IMR-90 (cell line): ENCODE data around the gene THADA. TPM values are rescaled to one million over a fixed set of nuclear protein-coding genes. Genes with fewer than 3 reads are reported as not detected.

Experiments used
- ATAC-seq: fragments of 200-7000 bp; cut with Tn5 transposase; 2 replicates; pipeline ENCODE4 v1.9.1; 2020; ENCODE audit warnings: low read depth, mild to moderate bottlenecking, moderate library complexity
- BruUV-seq: library from RNA; stranded (reverse); fragments of 400-500 nt; replicated peaks from 2 replicates; lab custom pipeline; 2021; lab: Mats Ljungman, UMichigan
- CTCF ChIA-PET: fragments of 300-600 bp; formaldehyde crosslinking; extraction: SDS; loops from one replicate; lab custom pipeline; 2021; ENCODE audit warnings: antibody characterized with exemption; lab: Yijun Ruan, JAX
- POLR2A ChIA-PET: fragments of 300-600 bp; sonication (Branson Sonifier 250); formaldehyde crosslinking; loops from one replicate; lab custom pipeline; 2022; ENCODE audit warnings: antibody characterized with exemption; ENCODE audit not compliant: unreplicated experiment; lab: Charles Lee
- DNase-seq: peaks from one replicate; pipeline ENCODE4 v3.0.0; 2013
- H2AFZ ChIP-seq: replicated peaks from 2 replicates; pipeline ENCODE3; 2013; ENCODE audit warnings: low read length, mild to moderate bottlenecking; ENCODE audit not compliant: poor library complexity
- H2AK5ac ChIP-seq: 2 replicates; pipeline ENCODE4 v1.6.1; 2013; ENCODE audit warnings: low read depth, low read length, inconsistent platforms
- H2AK9ac ChIP-seq: replicated peaks from 2 replicates; pipeline ENCODE3; 2013; ENCODE audit warnings: mild to moderate bottlenecking, low read depth, low read length, moderate library complexity; ENCODE audit not compliant: poor library complexity
- H2BK120ac ChIP-seq: 2 replicates; pipeline ENCODE4 v1.6.1; 2013; ENCODE audit warnings: low read depth, low read length, inconsistent platforms
- H2BK15ac ChIP-seq: 3 replicates; pipeline ENCODE4 v1.6.1; 2013; ENCODE audit warnings: low read depth, low read length, inconsistent platforms
- H2BK20ac ChIP-seq: 2 replicates; pipeline ENCODE4 v1.6.1; 2013; ENCODE audit warnings: low read depth, mild to moderate bottlenecking, inconsistent platforms, low read length, moderate library complexity
- H2BK5ac ChIP-seq: 2 replicates; pipeline ENCODE4 v1.6.1; 2013; ENCODE audit warnings: mild to moderate bottlenecking, low read depth, low read length, inconsistent platforms; ENCODE audit not compliant: poor library complexity, severe bottlenecking
- H3K14ac ChIP-seq: replicated peaks from 2 replicates; pipeline ENCODE4 v1.6.1; 2013; ENCODE audit warnings: low read depth, low read length, inconsistent platforms
- H3K18ac ChIP-seq: 2 replicates; pipeline ENCODE4 v1.6.1; 2013; ENCODE audit warnings: low read depth, low read length, control low read depth
- H3K23ac ChIP-seq: 2 replicates; pipeline ENCODE4 v1.6.1; 2013; ENCODE audit warnings: low read depth, low read length, inconsistent platforms
- H3K27ac ChIP-seq: 2 replicates; pipeline ENCODE4 v1.5.1; 2013; ENCODE audit warnings: mild to moderate bottlenecking, control low read depth, low read length; ENCODE audit not compliant: insufficient read depth
- H3K27me3 ChIP-seq: 2 replicates; pipeline ENCODE4 v1.6.1; 2013; ENCODE audit warnings: low read length; ENCODE audit not compliant: control insufficient read depth, insufficient read depth
- H3K36me3 ChIP-seq: 2 replicates; pipeline ENCODE4 v1.6.1; 2013; ENCODE audit warnings: low read length, mixed read lengths; ENCODE audit not compliant: control insufficient read depth, insufficient read depth
- H3K4ac ChIP-seq: 2 replicates; pipeline ENCODE4 v1.6.1; 2013; ENCODE audit warnings: low read depth, low read length, inconsistent platforms
- H3K4me1 ChIP-seq: 2 replicates; pipeline ENCODE4 v1.6.1; 2013; ENCODE audit warnings: low read length, mixed read lengths; ENCODE audit not compliant: control insufficient read depth, insufficient read depth
- H3K4me2 ChIP-seq: 2 replicates; pipeline ENCODE4 v1.6.1; 2013; ENCODE audit warnings: low read depth, mild to moderate bottlenecking, control low read depth, low read length, moderate library complexity
- H3K4me3 ChIP-seq: 2 replicates; pipeline ENCODE4 v1.5.1; 2013; ENCODE audit warnings: low read depth, mild to moderate bottlenecking, control low read depth, low read length, moderate library complexity; ENCODE audit not compliant: insufficient read depth
- H3K56ac ChIP-seq: 2 replicates; pipeline ENCODE4 v1.6.1; 2013; ENCODE audit warnings: low read length, inconsistent platforms; ENCODE audit not compliant: insufficient read depth; ENCODE audit errors: extremely low read depth
- H3K79me1 ChIP-seq, 2 experiments: 2 replicates each; pipeline ENCODE4 v1.6.1; 2013; ENCODE audit warnings: low read length in 2 of 2, inconsistent platforms in 1 of 2, low read depth in 1 of 2
- H3K9ac ChIP-seq: 2 replicates; pipeline ENCODE4 v1.6.1; 2013; ENCODE audit warnings: low read depth, low read length, control low read depth
- H3K9me1 ChIP-seq: 2 replicates; pipeline ENCODE4 v1.6.1; 2013; ENCODE audit warnings: low read length, inconsistent platforms; ENCODE audit not compliant: insufficient read depth
- H3K9me3 ChIP-seq: 2 replicates; pipeline ENCODE4 v1.6.1; 2013; ENCODE audit warnings: low read length; ENCODE audit not compliant: control insufficient read depth, insufficient read depth
- H4K20me1 ChIP-seq: 2 replicates; pipeline ENCODE4 v1.6.1; 2013; ENCODE audit warnings: low read length, inconsistent platforms; ENCODE audit not compliant: insufficient read depth
- H4K5ac ChIP-seq: 2 replicates; pipeline ENCODE4 v1.6.1; 2013; ENCODE audit warnings: mild to moderate bottlenecking, low read depth, low read length, control low read depth
- H4K8ac ChIP-seq, 2 experiments: 2 replicates each; pipeline ENCODE4 v1.6.1; 2013; ENCODE audit warnings: low read depth in 2 of 2, low read length in 2 of 2, control low read depth in 1 of 2, inconsistent platforms in 1 of 2
- H4K91ac ChIP-seq: 2 replicates; pipeline ENCODE4 v1.6.1; 2013; ENCODE audit warnings: low read depth, low read length, inconsistent platforms; ENCODE audit not compliant: insufficient read depth
- CTCF ChIP-seq: conservative IDR thresholded peaks from 2 replicates; pipeline ENCODE4 v1.5.1; 2012; ENCODE audit warnings: mild to moderate bottlenecking, low read depth, low read length, improper control_type of control experiment
- ELK1 ChIP-seq: fragments of 150-350 bp; IDR thresholded peaks from 2 replicates; pipeline ENCODE4 v1.6.1; 2016; ENCODE audit warnings: low read depth, mild to moderate bottlenecking, low read length, moderate library complexity, borderline replicate concordance
- MAFK ChIP-seq: IDR thresholded peaks from 2 replicates; pipeline ENCODE4 v1.6.1; 2012; ENCODE audit warnings: low read depth, low read length, improper control_type of control experiment
- NFE2L2 ChIP-seq: fragments of 150-350 bp; IDR thresholded peaks from 2 replicates; pipeline ENCODE4 v1.6.1; 2016; ENCODE audit warnings: low read depth, mild to moderate bottlenecking, low read length
- WGBS, 2 experiments: methylation state at CpG; one replicate each; pipeline versions ENCODE4 v1.1.5 to v1.1.7; 2013; ENCODE audit warnings: missing lambda C conversion rate in 2 of 2; ENCODE audit not compliant: insufficient read length in 1 of 2; ENCODE audit errors: extremely low coverage in 2 of 2; 5-methylcytosine and 5-hydroxymethylcytosine counted together
- dilution Hi-C: fragments of 300-500 bp; cut with HindIII; formaldehyde crosslinking; loops from one replicate; pipeline ENCODE4 v1.14.3; 2018; ENCODE audit warnings: low sequenced_read_pairs; ENCODE audit not compliant: unreplicated experiment
- in situ Hi-C: fragments of 300-500 bp; cut with MboI; formaldehyde crosslinking; loops from 3 replicates; pipeline ENCODE4 v1.14.3; 2019; ENCODE audit warnings: low sequenced_read_pairs, inconsistent platforms, mixed read lengths
- intact Hi-C: fragments of 100-400 bp; cut with micrococcal nuclease; formaldehyde crosslinking; loops from 2 replicates; pipeline ENCODE4 v1.10.0; 2022
- polyA plus RNA-seq, 3 experiments: library from polyadenylated mRNA; depleted of rRNA; stranded (reverse); fragments of >200 nt; gene quantifications; 2 replicates each; pipeline ENCODE4 v1.2.3, GENCODE V29; 2012; ENCODE audit warnings: low replicate concordance in 1 of 3
- total RNA-seq: library from RNA; depleted of rRNA; stranded (reverse); fragments of >200 nt; gene quantifications from 2 replicates; pipeline ENCODE4 v1.2.3, GENCODE V29; 2012

THADA gene
- total and polyA plus RNA-seq, 2 of the 4 experiments (the other 2 are of a cell fraction), result 10.5 to 21.3 TPM

- Histone ChIP-seq H3K9me3 (no peaks in the 10 kb centered on the region), H3K79me1 (no peaks in the 10 kb centered on the region), H3K56ac (no peak overlapping the region), H2BK5ac (no peak overlapping the region), H3K9me1 (no peaks in the 10 kb centered on the region; the same call in 1 of the 2 replicates), H4K20me1 (no peaks in the 10 kb centered on the region), H3K23ac (no peak overlapping the region; the same call in 1 of the 2 replicates), H2BK15ac (peak overlapping the region; percentile 40; the same call in 1 of the 3 replicates), H4K91ac (no peak overlapping the region), H2AK9ac (no peak overlapping the region), H3K18ac (no peak overlapping the region), H3K4ac (no peak overlapping the region), H3K4me1 (no peaks in the 10 kb centered on the region; the same call in 1 of the 2 replicates), H3K4me2 (no peak overlapping the region), H3K4me3 (no peak overlapping the region), H2BK120ac (no peak overlapping the region; the same call in 1 of the 2 replicates), H2AK5ac (peak overlapping the region; percentile 15; the same call in 1 of the 2 replicates), H3K36me3 (no peaks in the 10 kb centered on the region), H3K27me3 (no peaks in the 10 kb centered on the region), H4K5ac (no peak overlapping the region), H3K14ac (no peak overlapping the region), H4K8ac (no peak overlapping the region), H3K27ac (no peak overlapping the region), H2BK20ac (no peak overlapping the region), H2AFZ (no peak overlapping the region), H3K9ac (no peak overlapping the region)
- in situ Hi-C loops (no loop called here), dilution Hi-C loops (no loop called here), intact Hi-C loops (no loop called here)
- POLR2A ChIA-PET, result no interaction called here
- ATAC-seq (no peak), DNase-seq (no peak)
- TF ChIP-seq NFE2L2 (no peak), CTCF (no peak), MAFK (no peak), ELK1 (no peak)
- CTCF ChIA-PET, result interaction anchor here (0.6 to 1.3 kb wide), 2 partner anchors 11 to 314 kb away, joined by 3 to 5 read pairs; no protein-coding TSS in a partner anchor
- 100% methylated on average over 2 of the region's 12 CpGs; no CpG with 5 or more reads in 1 of the 2 experiments for WGBS, 2 experiments
- no TSS peak for BruUV-seq
Observed at GRCh38 chr2:43192744-43193651, 402.8 kb downstream of the THADA start.
